ENCODE measurements around the gene RNF220.

DNA sequence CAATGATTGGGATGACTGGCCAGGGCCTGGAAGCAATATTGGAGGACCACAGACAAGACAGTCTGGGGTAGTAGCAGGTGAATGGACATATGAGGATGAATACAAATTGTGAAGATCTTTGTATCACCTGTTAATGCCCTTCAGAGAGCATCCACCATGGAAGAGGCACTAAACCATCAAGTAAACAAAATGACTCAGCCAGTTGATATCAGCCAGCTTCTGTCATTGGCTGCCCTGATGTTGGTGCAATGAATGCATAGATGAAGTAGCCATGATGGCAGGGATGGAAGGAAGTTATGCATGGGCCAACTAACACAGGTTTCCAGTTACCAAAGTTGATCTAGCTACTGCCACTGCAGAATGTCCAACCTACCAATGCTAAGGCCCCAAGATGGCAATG, 33.8 kb upstream of the RNF220 start:
- TF ChIP-seq, protein P1, sequence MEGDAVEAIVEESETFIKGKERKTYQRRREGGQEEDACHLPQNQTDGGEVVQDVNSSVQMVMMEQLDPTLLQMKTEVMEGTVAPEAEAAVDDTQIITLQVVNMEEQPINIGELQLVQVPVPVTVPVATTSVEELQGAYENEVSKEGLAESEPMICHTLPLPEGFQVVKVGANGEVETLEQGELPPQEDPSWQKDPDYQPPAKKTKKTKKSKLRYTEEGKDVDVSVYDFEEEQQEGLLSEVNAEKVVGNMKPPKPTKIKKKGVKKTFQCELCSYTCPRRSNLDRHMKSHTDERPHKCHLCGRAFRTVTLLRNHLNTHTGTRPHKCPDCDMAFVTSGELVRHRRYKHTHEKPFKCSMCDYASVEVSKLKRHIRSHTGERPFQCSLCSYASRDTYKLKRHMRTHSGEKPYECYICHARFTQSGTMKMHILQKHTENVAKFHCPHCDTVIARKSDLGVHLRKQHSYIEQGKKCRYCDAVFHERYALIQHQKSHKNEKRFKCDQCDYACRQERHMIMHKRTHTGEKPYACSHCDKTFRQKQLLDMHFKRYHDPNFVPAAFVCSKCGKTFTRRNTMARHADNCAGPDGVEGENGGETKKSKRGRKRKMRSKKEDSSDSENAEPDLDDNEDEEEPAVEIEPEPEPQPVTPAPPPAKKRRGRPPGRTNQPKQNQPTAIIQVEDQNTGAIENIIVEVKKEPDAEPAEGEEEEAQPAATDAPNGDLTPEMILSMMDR (IDR thresholded peaks at IDR 0.05) = no peak
- TF ChIP-seq POLR2A (IDR thresholded peaks at IDR 0.05) (no peak), POLR2AphosphoS5 (IDR thresholded peaks at IDR 0.05) (no peak)
